H1 (cell line): Measurements from ENCODE around the gene RAB3GAP1. TPM values are rescaled to one million over a fixed set of nuclear protein-coding genes. Genes with fewer than 3 reads are reported as not detected.

ENCODE experiments used
- CTCF ChIA-PET: fragments of 300-600 bp; sonication (Branson Sonifier 250); formaldehyde crosslinking; loops from one replicate; lab custom pipeline; 2021; ENCODE audit not compliant: partially characterized antibody; lab: Charles Lee
- POLR2A ChIA-PET: fragments of 300-600 bp; sonication (Branson Sonifier 250); formaldehyde crosslinking; loops from one replicate; lab custom pipeline; 2021; ENCODE audit warnings: inconsistent platforms; ENCODE audit not compliant: partially characterized antibody; lab: Charles Lee
- DNase-seq, 2 experiments: peaks; one replicate each; pipeline versions ENCODE4 v3.0.0 to v3.0.0-alpha.2; 2010 to 2022; ENCODE audit warnings: low spot score in 2 of 2, low read depth in 1 of 2, mixed read lengths in 1 of 2
- FAIRE-seq: peaks from 2 replicates; lab custom pipeline; 2011; peaks lifted over from hg19 to GRCh38; lab: Jason Lieb, UNC
- H2AFZ ChIP-seq: 2 replicates; pipeline ENCODE4 v1.8.1; 2012; ENCODE audit warnings: low read length, inconsistent platforms
- H2AK5ac ChIP-seq: 2 replicates; pipeline ENCODE4 v1.6.1; 2013; ENCODE audit warnings: low read depth, low read length
- H2BK120ac ChIP-seq: replicated peaks from 2 replicates; pipeline ENCODE3; 2013; ENCODE audit warnings: low read depth, low read length, inconsistent platforms
- H2BK12ac ChIP-seq: 2 replicates; pipeline ENCODE4 v1.6.1; 2013; ENCODE audit warnings: low read depth, low read length
- H2BK15ac ChIP-seq: 2 replicates; pipeline ENCODE4 v1.6.1; 2013; ENCODE audit warnings: low read length
- H2BK20ac ChIP-seq: 2 replicates; pipeline ENCODE4 v1.6.1; 2013; ENCODE audit warnings: low read length
- H2BK5ac ChIP-seq: 2 replicates; pipeline ENCODE4 v1.6.1; 2013; ENCODE audit warnings: low read depth, low read length
- H3K14ac ChIP-seq: 2 replicates; pipeline ENCODE4 v1.6.1; 2013; ENCODE audit warnings: inconsistent platforms; ENCODE audit not compliant: insufficient read length
- H3K18ac ChIP-seq: 2 replicates; pipeline ENCODE4 v1.6.1; 2013; ENCODE audit warnings: low read length; ENCODE audit errors: extremely low read depth
- H3K23ac ChIP-seq: 2 replicates; pipeline ENCODE4 v1.6.1; 2013; ENCODE audit warnings: inconsistent platforms; ENCODE audit not compliant: insufficient read length
- H3K23me2 ChIP-seq: 2 replicates; pipeline ENCODE4 v1.6.1; 2013; ENCODE audit warnings: low read depth, low read length
- H3K27ac ChIP-seq: 2 replicates; pipeline ENCODE4 v1.6.1; 2011; ENCODE audit warnings: low read depth, low read length, inconsistent platforms
- H3K27me3 ChIP-seq, 4 experiments: replicated peaks in 1 of 4; 1 replicate in 1 of 4; 2 replicates in 3 of 4; pipeline versions ENCODE4 v1.6.1 to v1.8.1; 2011 to 2013; ENCODE audit warnings: low read length in 3 of 4, mild to moderate bottlenecking in 3 of 4, inconsistent platforms in 2 of 4, mixed read lengths in 2 of 4, moderate library complexity in 1 of 4; ENCODE audit not compliant: control insufficient read depth in 3 of 4, insufficient read depth in 3 of 4; ENCODE audit errors: extremely low read depth in 1 of 4
- H3K36me3 ChIP-seq, 4 experiments: 2 replicates each; pipeline versions ENCODE4 v1.6.1 to v1.8.1; 2011 to 2013; ENCODE audit warnings: mild to moderate bottlenecking in 4 of 4, low read length in 3 of 4, moderate library complexity in 2 of 4, control low read depth in 1 of 4, inconsistent platforms in 1 of 4; ENCODE audit not compliant: insufficient read depth in 4 of 4, control insufficient read depth in 2 of 4
- H3K4ac ChIP-seq: replicated peaks from 2 replicates; pipeline ENCODE3; 2013; ENCODE audit warnings: low read length, low read depth, mixed read lengths, inconsistent platforms; ENCODE audit not compliant: insufficient read length
- H3K4me1 ChIP-seq, 4 experiments: replicated peaks in 1 of 4; 1 replicate in 1 of 4; 2 replicates in 3 of 4; pipeline versions ENCODE4 v1.6.1 to v1.8.1; 2011 to 2013; ENCODE audit warnings: low read length in 3 of 4, inconsistent platforms in 2 of 4, mixed read lengths in 1 of 4; ENCODE audit not compliant: insufficient read depth in 4 of 4, control insufficient read depth in 3 of 4
- H3K4me2 ChIP-seq, 2 experiments: 2 replicates each; pipeline versions ENCODE4 v1.6.1 to v1.8.1; 2011 to 2013; ENCODE audit warnings: low read depth in 2 of 2, low read length in 2 of 2, control low read depth in 1 of 2, inconsistent platforms in 1 of 2, mild to moderate bottlenecking in 1 of 2; ENCODE audit not compliant: insufficient read depth in 1 of 2
- H3K4me3 ChIP-seq, 4 experiments: fragments of 200-600, 300-600 bp in 1 of 4; sonication (generic), shearing (Covaris generic), sonication (Bioruptor Twin) in 1 of 4; 2 replicates each; pipeline versions ENCODE4 v1.5.1 to v1.8.1; 2011 to 2016; ENCODE audit warnings: low read length in 4 of 4, low read depth in 3 of 4, control low read depth in 2 of 4, inconsistent platforms in 2 of 4, mild to moderate bottlenecking in 2 of 4, mixed read lengths in 1 of 4, moderate library complexity in 1 of 4; ENCODE audit not compliant: insufficient read depth in 2 of 4; ENCODE audit errors: extremely low read depth in 1 of 4
- H3K56ac ChIP-seq: replicated peaks from 2 replicates; pipeline ENCODE3; 2013; ENCODE audit warnings: low read depth, mild to moderate bottlenecking, mixed read lengths, low read length, inconsistent platforms; ENCODE audit not compliant: insufficient read length
- H3K79me1 ChIP-seq: 2 replicates; pipeline ENCODE4 v1.6.1; 2013; ENCODE audit warnings: low read depth, low read length, control low read depth
- H3K79me2 ChIP-seq, 2 experiments: 2 replicates each; pipeline versions ENCODE4 v1.6.1 to v1.8.1; 2012 to 2013; ENCODE audit warnings: low read length in 2 of 2, mild to moderate bottlenecking in 2 of 2, inconsistent platforms in 1 of 2; ENCODE audit not compliant: insufficient read depth in 2 of 2, control insufficient read depth in 1 of 2
- H3K9ac ChIP-seq, 4 experiments: replicated peaks in 1 of 4; 1 replicate in 1 of 4; 2 replicates in 3 of 4; pipeline versions ENCODE4 v1.6.1 to v1.8.1; 2011 to 2013; ENCODE audit warnings: low read depth in 3 of 4, low read length in 3 of 4, control low read depth in 2 of 4, mild to moderate bottlenecking in 2 of 4, moderate library complexity in 2 of 4, inconsistent platforms in 1 of 4; ENCODE audit errors: extremely low read depth in 1 of 4
- H3K9me3 ChIP-seq, 2 experiments: 2 replicates each; pipeline versions ENCODE4 v1.6.1 to v1.8.1; 2012 to 2013; ENCODE audit warnings: mild to moderate bottlenecking in 2 of 2, moderate library complexity in 2 of 2, control low read depth in 1 of 2, inconsistent platforms in 1 of 2, low read depth in 1 of 2, low read length in 1 of 2, mixed read lengths in 1 of 2; ENCODE audit not compliant: insufficient read depth in 2 of 2
- H4K20me1 ChIP-seq, 2 experiments: replicated peaks in 1 of 2; 2 replicates each; pipeline versions ENCODE3 to v1.8.1; 2011 to 2013; ENCODE audit warnings: inconsistent platforms in 2 of 2, low read length in 2 of 2, mild to moderate bottlenecking in 1 of 2; ENCODE audit not compliant: insufficient read depth in 2 of 2, control insufficient read depth in 1 of 2
- H4K5ac ChIP-seq: 2 replicates; pipeline ENCODE4 v1.6.1; 2013; ENCODE audit warnings: low read length, low read depth, mixed read lengths, inconsistent platforms; ENCODE audit not compliant: insufficient read length
- H4K8ac ChIP-seq: 2 replicates; pipeline ENCODE4 v1.8.0; 2013; ENCODE audit warnings: mild to moderate bottlenecking, moderate library complexity, low read length, inconsistent platforms; ENCODE audit not compliant: insufficient read depth; ENCODE audit errors: extremely low read depth
- H4K91ac ChIP-seq: replicated peaks from 2 replicates; pipeline ENCODE3; 2013; ENCODE audit warnings: low read length, mixed read lengths, inconsistent platforms; ENCODE audit not compliant: insufficient read length
- E2F6 ChIP-seq: IDR thresholded peaks from 2 replicates; pipeline ENCODE4 v1.6.1; 2012; ENCODE audit warnings: inconsistent platforms
- NANOG ChIP-seq: IDR thresholded peaks from 2 replicates; pipeline ENCODE4 v1.6.1; 2011; ENCODE audit warnings: low read length, low read depth, mild to moderate bottlenecking, inconsistent platforms; ENCODE audit not compliant: insufficient read depth, poor library complexity, severe bottlenecking
- POLR2AphosphoS5 ChIP-seq: IDR thresholded peaks from 2 replicates; pipeline ENCODE4 v1.6.1; 2011; ENCODE audit warnings: low read depth, low read length
- WGBS, 2 experiments: shearing (Covaris generic) in 1 of 2; methylation state at CpG; one replicate each; pipeline versions ENCODE4 v1.1.6 to v1.1.7; 2013 to 2015; ENCODE audit warnings: low lambda C conversion rate in 2 of 2, mixed read lengths in 2 of 2, inconsistent platforms in 1 of 2, low coverage in 1 of 2, missing lambda C conversion rate in 1 of 2; ENCODE audit not compliant: insufficient replicate concordance in 2 of 2, insufficient coverage in 1 of 2, insufficient read length in 1 of 2; ENCODE audit errors: extremely low coverage in 1 of 2, missing lambda C conversion rate in 1 of 2; 5-methylcytosine and 5-hydroxymethylcytosine counted together
- polyA plus RNA-seq, 7 experiments: library from polyadenylated mRNA; depleted of rRNA in 3 of 7; stranded (reverse) in 5 of 7; unstranded in 2 of 7; fragments of >200 nt in 5 of 7; fragments of 200-250 nt in 2 of 7; gene quantifications; 1 replicate in 5 of 7; 2 replicates in 1 of 7; 4 replicates in 1 of 7; pipeline versions ENCODE4 v1.2.1 to v1.2.3, GENCODE V29; 2011 to 2013; ENCODE audit warnings: missing spikeins in 2 of 7, mixed read lengths in 2 of 7
- total RNA-seq: library from RNA; stranded (reverse); fragmentation: NEBNext Ultra II Directional; extraction: Animal tissue kit (Norgen Biotek cat#: 25700); gene quantifications from 2 replicates; pipeline ENCODE4 v1.2.1, GENCODE V29; 2021

RAB3GAP1 gene
- total and polyA plus RNA-seq, 2 of the 8 experiments (the other 6 are each of a cell fraction or from before 2014, with no cell fraction given): 9.8 to 28.6 TPM

GRCh38 chr2:135064149-135064548 lies 12.1 kb downstream of the RAB3GAP1 start:
- no peaks in the 10 kb centered on the region for H3K27me3 ChIP-seq
- H2BK5ac ChIP-seq: no peak overlapping the region
- H4K91ac ChIP-seq: no peak overlapping the region
- no peak overlapping the region for H2AFZ ChIP-seq
- H3K27ac ChIP-seq: no peak overlapping the region
- H3K36me3 ChIP-seq: peaks cover 0 to 13% (median 5%) of the 10 kb centered on the region in 4 experiments; a peak in 4 of 8 replicates
- peaks cover 2% of the 10 kb centered on the region; the same call in 1 of the 2 replicates for H3K23me2 ChIP-seq
- no peak overlapping the region for H2BK120ac ChIP-seq
- no peaks in the 10 kb centered on the region for H3K79me1 ChIP-seq
- no peak overlapping the region for H3K4ac ChIP-seq
- no peak overlapping the region for H3K18ac ChIP-seq
- DNase-seq (no peak), FAIRE-seq (no peak)
- no peak overlapping the region for H2BK12ac ChIP-seq
- no peak overlapping the region for H3K23ac ChIP-seq
- H2BK20ac ChIP-seq: no peak overlapping the region
- POLR2A ChIA-PET: interaction anchor here (1.0 to 1.5 kb wide), 2 partner anchors 11 to 12 kb away, joined by 3 read pairs; partner anchors contain the start of gene RAB3GAP1
- H4K8ac ChIP-seq: no peak overlapping the region
- H3K56ac ChIP-seq: no peak overlapping the region
- CTCF ChIA-PET: no interaction called here
- H3K4me3 ChIP-seq: no peak overlapping the region
- no peak overlapping the region for H3K4me2 ChIP-seq
- H3K9me3 ChIP-seq: no peaks in the 10 kb centered on the region
- H3K14ac ChIP-seq: no peak overlapping the region
- no peak overlapping the region for H2BK15ac ChIP-seq
- no peaks in the 10 kb centered on the region for H4K20me1 ChIP-seq
- peaks cover 0 to 71% of the 10 kb centered on the region in 2 experiments; a peak in 2 of 4 replicates for H3K79me2 ChIP-seq
- WGBS, 2 experiments: 96% methylated on average over 2 of the region's 2 CpGs; no CpG with 5 or more reads in 1 of the 2 experiments
- no peak overlapping the region for H2AK5ac ChIP-seq
- no peak overlapping the region for H4K5ac ChIP-seq
- H3K4me1 ChIP-seq: no peaks in the 10 kb centered on the region
- H3K9ac ChIP-seq: no peak overlapping the region
- no peak for TF ChIP-seq NANOG
- TF ChIP-seq E2F6: no peak
- no peak for TF ChIP-seq POLR2AphosphoS5
